Suprapubic skin (tissue), 3 donors: ENCODE data around the gene SPIRE2.

Source experiments
- CTCF ChIP-seq, 2 donors: fragments of 200-600 bp in 1 of 2; fragments of 450-650 bp in 1 of 2; sonication (generic) in 1 of 2; IDR thresholded peaks; one replicate each; pipeline ENCODE4 v1.5.1; 2016 to 2019; ENCODE audit warnings: antibody characterized with exemption in 2 of 2, mild to moderate bottlenecking in 1 of 2, moderate library complexity in 1 of 2
- EP300 ChIP-seq: sonication (generic); formaldehyde crosslinking; IDR thresholded peaks from one replicate; pipeline ENCODE4 v1.6.1; 2017; ENCODE audit warnings: antibody characterized with exemption

- TF ChIP-seq CTCF (IDR thresholded peaks at IDR 0.05) (peak in 1 of 2 donors; percentile 24), EP300 (no peak)
Measured at GRCh38 chr16:89918453-89919347, 90.4 kb downstream of the SPIRE2 start, which contains the start of gene MC1R.
